HepG2 (cell line): ENCODE measurements around the gene EMC8. TPM values are rescaled to one million over a fixed set of nuclear protein-coding genes. Genes with fewer than 3 reads are reported as not detected.

Experiments used
- ELF1 ChIP-seq: sonication (generic); formaldehyde crosslinking; IDR thresholded peaks from 2 replicates; pipeline ENCODE4 v1.4.0; 2020; ENCODE audit warnings: missing genetic modification reagents
- ERF ChIP-seq: IDR thresholded peaks from 2 replicates; pipeline ENCODE4 v1.6.1; 2018; ENCODE audit warnings: missing biosample characterization, missing genetic modification reagents
- HNF4G ChIP-seq, 2 experiments: sonication (generic) in 1 of 2; formaldehyde crosslinking in 1 of 2; IDR thresholded peaks; 2 replicates each; pipeline versions ENCODE4 v1.4.0 to v1.6.1; 2011 to 2020; ENCODE audit warnings: borderline replicate concordance in 2 of 2, low read depth in 2 of 2, mild to moderate bottlenecking in 2 of 2, low read length in 1 of 2, missing genetic modification reagents in 1 of 2, moderate library complexity in 1 of 2
- KAT8 ChIP-seq: IDR thresholded peaks from 2 replicates; pipeline ENCODE4 v1.6.1; 2016; ENCODE audit warnings: missing genetic modification reagents, missing compliant biosample characterization
- NCOA2 ChIP-seq: sonication (generic); formaldehyde crosslinking; IDR thresholded peaks from 2 replicates; pipeline ENCODE4 v1.8.0; 2022; ENCODE audit warnings: inconsistent platforms
- RFXAP ChIP-seq: sonication (generic); formaldehyde crosslinking; IDR thresholded peaks from 2 replicates; pipeline ENCODE4 v1.4.0; 2020; ENCODE audit warnings: missing genetic modification reagents, borderline replicate concordance
- SMAD1 ChIP-seq: sonication (generic); formaldehyde crosslinking; IDR thresholded peaks from 2 replicates; pipeline ENCODE4 v1.4.0; 2020; ENCODE audit warnings: missing genetic modification reagents, low read depth, mild to moderate bottlenecking, borderline replicate concordance
- SNRNP70 ChIP-seq: fragments of 200-400 bp; formaldehyde crosslinking; IDR thresholded peaks from 2 replicates; pipeline ENCODE4 v1.6.1; 2017; ENCODE audit warnings: mild to moderate bottlenecking, low read depth, low read length, moderate library complexity
- SSRP1 ChIP-seq: IDR thresholded peaks from 2 replicates; pipeline ENCODE4 v1.6.1; 2016; ENCODE audit warnings: control low read depth
- SUZ12 ChIP-seq: fragments of 150-350 bp; IDR thresholded peaks from 2 replicates; pipeline ENCODE4 v1.6.1; 2014; ENCODE audit warnings: low read depth, low read length
- SYNCRIP ChIP-seq: fragments of 200-400 bp; formaldehyde crosslinking; IDR thresholded peaks from 2 replicates; pipeline ENCODE4 v1.6.1; 2018; ENCODE audit warnings: mild to moderate bottlenecking, low read depth, low read length; ENCODE audit not compliant: insufficient read depth
- ZBTB21 ChIP-seq: sonication (generic); formaldehyde crosslinking; IDR thresholded peaks from 2 replicates; pipeline ENCODE4 v1.4.0; 2020; ENCODE audit warnings: missing genetic modification reagents
- ZFY ChIP-seq: sonication (generic); formaldehyde crosslinking; IDR thresholded peaks from 2 replicates; pipeline ENCODE4 v1.4.0; 2020; ENCODE audit warnings: missing genetic modification reagents
- ZNF136 ChIP-seq: sonication (generic); formaldehyde crosslinking; IDR thresholded peaks from 2 replicates; pipeline ENCODE4 v1.8.1; 2022; ENCODE audit warnings: low read depth, mild to moderate bottlenecking, moderate library complexity, missing genetic modification reagents
- ZNF263 ChIP-seq: sonication (generic); formaldehyde crosslinking; IDR thresholded peaks from 2 replicates; pipeline ENCODE4 v1.4.0; 2020; ENCODE audit warnings: missing genetic modification reagents
- ZNF275 ChIP-seq: sonication (generic); formaldehyde crosslinking; IDR thresholded peaks from 2 replicates; pipeline ENCODE4 v1.8.0; 2022; ENCODE audit warnings: missing genetic modification reagents, mild to moderate bottlenecking, inconsistent platforms, borderline replicate concordance
- ZNF280B ChIP-seq: sonication (generic); formaldehyde crosslinking; IDR thresholded peaks from 2 replicates; pipeline ENCODE4 v1.5.0; 2020; ENCODE audit warnings: missing genetic modification reagents, mild to moderate bottlenecking, borderline replicate concordance
- ZNF484 ChIP-seq: sonication (generic); formaldehyde crosslinking; IDR thresholded peaks from 2 replicates; pipeline ENCODE4 v1.5.1; 2020; ENCODE audit warnings: mild to moderate bottlenecking, low read depth, missing genetic modification reagents, borderline replicate concordance
- ZNF570 ChIP-seq: sonication (generic); formaldehyde crosslinking; IDR thresholded peaks from 2 replicates; pipeline ENCODE4 v1.4.0; 2020; ENCODE audit warnings: mild to moderate bottlenecking, missing genetic modification reagents, borderline replicate concordance
- polyA plus RNA-seq, 8 experiments: library from polyadenylated mRNA; depleted of rRNA in 3 of 8; stranded (reverse) in 7 of 8; unstranded in 1 of 8; fragments of >200 nt; fragmentation: Illumina TruSeq in 4 of 8; extraction: Trizol in 4 of 8; gene quantifications; 2 replicates each; pipeline versions ENCODE4 v1.2.1 to v1.2.3, GENCODE V29; 2011 to 2016; ENCODE audit warnings: low read depth in 4 of 8, missing spikeins in 1 of 8, mixed read lengths in 1 of 8; ENCODE audit not compliant: insufficient read depth in 1 of 8
- total RNA-seq, 5 experiments: library from RNA; depleted of rRNA; stranded (reverse); fragments of >200 nt; fragmentation: Illumina TruSeq; extraction: Trizol; gene quantifications; 2 replicates each; pipeline ENCODE4 v1.2.3, GENCODE V29; 2016; ENCODE audit warnings: low read depth in 1 of 5
- TF ChIP-seq, protein P1 (sequence below): sonication (generic); formaldehyde crosslinking; IDR thresholded peaks from 2 replicates; pipeline ENCODE4 v1.5.0; 2020; ENCODE audit warnings: mild to moderate bottlenecking, missing genetic modification reagents, borderline replicate concordance
- TF ChIP-seq, protein P2 (sequence below): sonication (generic); formaldehyde crosslinking; IDR thresholded peaks from 2 replicates; pipeline ENCODE4 v1.5.1; 2020; ENCODE audit warnings: mild to moderate bottlenecking, missing genetic modification reagents

EMC8 gene
- total and polyA plus RNA-seq, 2 of the 13 experiments (the other 11 are each of a cell fraction or from before 2014, with no cell fraction given): 55.0 to 76.0 TPM

- TF ChIP-seq ZNF275 (CRISPR knock-in tag) (peak; percentile 75), NCOA2 (peak; percentile 36; the same call in 1 of the 2 replicates), ELF1 (CRISPR knock-in tag) (peak; percentile 97), SSRP1 (CRISPR knock-in tag) (peak; percentile 64; the same call in 1 of the 2 replicates), SMAD1 (peak; percentile 98; the same call in 1 of the 2 replicates), ZNF484 (CRISPR knock-in tag) (no peak), ERF (CRISPR knock-in tag) (peak; percentile 84), ZFY (CRISPR knock-in tag) (peak; percentile 99), ZNF570 (CRISPR knock-in tag) (no peak), ZBTB21 (CRISPR knock-in tag) (peak; percentile 91), KAT8 (peak; percentile 97), ZNF280B (CRISPR knock-in tag) (0 out of 2 replicates have a peak, but pooled peaks have one; percentile 15), SNRNP70 (no peak), ZNF263 (CRISPR knock-in tag) (peak; percentile 85), RFXAP (CRISPR knock-in tag) (no peak), HNF4G (IDR thresholded peaks at IDR 0.05; ENCODE audit: borderline replicate concordance, low read depth, low read length) (no peak), HNF4G (CRISPR knock-in tag; IDR thresholded peaks at IDR 0.05; ENCODE audit: borderline replicate concordance, low read depth) (no peak; the same call in 1 of the 2 replicates), SYNCRIP (no peak), ZNF136 (CRISPR knock-in tag) (0 out of 2 replicates have a peak, but pooled peaks have one; percentile 67), SUZ12 (peak; percentile 10; the same call in 1 of the 2 replicates)
- TF ChIP-seq, protein P1, sequence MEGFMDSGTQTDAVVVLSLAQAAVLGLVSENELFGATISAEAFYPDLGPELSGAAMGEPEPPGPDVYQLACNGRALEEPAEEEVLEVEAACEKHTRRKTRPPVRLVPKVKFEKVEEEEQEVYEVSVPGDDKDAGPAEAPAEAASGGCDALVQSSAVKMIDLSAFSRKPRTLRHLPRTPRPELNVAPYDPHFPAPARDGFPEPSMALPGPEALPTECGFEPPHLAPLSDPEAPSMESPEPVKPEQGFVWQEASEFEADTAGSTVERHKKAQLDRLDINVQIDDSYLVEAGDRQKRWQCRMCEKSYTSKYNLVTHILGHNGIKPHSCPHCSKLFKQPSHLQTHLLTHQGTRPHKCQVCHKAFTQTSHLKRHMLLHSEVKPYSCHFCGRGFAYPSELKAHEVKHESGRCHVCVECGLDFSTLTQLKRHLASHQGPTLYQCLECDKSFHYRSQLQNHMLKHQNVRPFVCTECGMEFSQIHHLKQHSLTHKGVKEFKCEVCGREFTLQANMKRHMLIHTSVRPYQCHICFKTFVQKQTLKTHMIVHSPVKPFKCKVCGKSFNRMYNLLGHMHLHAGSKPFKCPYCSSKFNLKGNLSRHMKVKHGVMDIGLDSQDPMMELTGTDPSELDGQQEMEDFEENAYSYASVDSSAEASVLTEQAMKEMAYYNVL (CRISPR knock-in tag): no peak
- TF ChIP-seq, protein P2, sequence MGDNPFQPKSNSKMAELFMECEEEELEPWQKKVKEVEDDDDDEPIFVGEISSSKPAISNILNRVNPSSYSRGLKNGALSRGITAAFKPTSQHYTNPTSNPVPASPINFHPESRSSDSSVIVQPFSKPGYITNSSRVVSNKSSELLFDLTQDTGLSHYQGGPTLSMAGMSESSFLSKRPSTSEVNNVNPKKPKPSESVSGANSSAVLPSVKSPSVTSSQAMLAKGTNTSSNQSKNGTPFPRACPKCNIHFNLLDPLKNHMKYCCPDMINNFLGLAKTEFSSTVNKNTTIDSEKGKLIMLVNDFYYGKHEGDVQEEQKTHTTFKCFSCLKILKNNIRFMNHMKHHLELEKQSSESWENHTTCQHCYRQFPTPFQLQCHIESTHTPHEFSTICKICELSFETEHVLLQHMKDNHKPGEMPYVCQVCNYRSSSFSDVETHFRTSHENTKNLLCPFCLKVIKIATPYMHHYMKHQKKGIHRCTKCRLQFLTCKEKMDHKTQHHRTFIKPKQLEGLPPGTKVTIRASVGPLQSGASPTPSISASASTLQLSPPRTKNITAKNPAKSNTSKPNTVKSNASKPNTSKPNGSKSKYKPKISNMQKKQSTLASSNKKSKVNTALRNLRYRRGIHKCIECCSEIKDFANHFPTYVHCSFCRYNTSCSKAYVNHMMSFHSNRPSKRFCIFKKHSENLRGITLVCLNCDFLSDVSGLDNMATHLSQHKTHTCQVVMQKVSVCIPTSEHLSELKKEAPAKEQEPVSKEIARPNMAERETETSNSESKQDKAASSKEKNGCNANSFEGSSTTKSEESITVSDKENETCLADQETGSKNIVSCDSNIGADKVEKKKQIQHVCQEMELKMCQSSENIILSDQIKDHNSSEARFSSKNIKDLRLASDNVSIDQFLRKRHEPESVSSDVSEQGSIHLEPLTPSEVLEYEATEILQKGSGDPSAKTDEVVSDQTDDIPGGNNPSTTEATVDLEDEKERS: peak; percentile 31; the same call in 1 of the 2 replicates
Measured at GRCh38 chr16:85799497-85800320, at the start of gene EMC8, which contains the start of gene COX4I1 (continued).
